EH (cell line): Measurements from ENCODE around the gene LLGL1.
A peak's percentile ranks its signal among the peaks of the same experiment; 100 is the strongest.

ENCODE experiments used
- DNase-seq: peaks from one replicate; pipeline ENCODE4 v3.0.0-alpha.2; 2015; ENCODE audit warnings: low read depth

LLGL1 gene

GRCh38 chr17:18253187-18253884 lies 27.9 kb downstream of the LLGL1 start:
- no peak for DNase-seq

GRCh38 chr17:18253947-18254821 lies 28.7 kb downstream of the LLGL1 start:
- DNase-seq, result no peak

DNA sequence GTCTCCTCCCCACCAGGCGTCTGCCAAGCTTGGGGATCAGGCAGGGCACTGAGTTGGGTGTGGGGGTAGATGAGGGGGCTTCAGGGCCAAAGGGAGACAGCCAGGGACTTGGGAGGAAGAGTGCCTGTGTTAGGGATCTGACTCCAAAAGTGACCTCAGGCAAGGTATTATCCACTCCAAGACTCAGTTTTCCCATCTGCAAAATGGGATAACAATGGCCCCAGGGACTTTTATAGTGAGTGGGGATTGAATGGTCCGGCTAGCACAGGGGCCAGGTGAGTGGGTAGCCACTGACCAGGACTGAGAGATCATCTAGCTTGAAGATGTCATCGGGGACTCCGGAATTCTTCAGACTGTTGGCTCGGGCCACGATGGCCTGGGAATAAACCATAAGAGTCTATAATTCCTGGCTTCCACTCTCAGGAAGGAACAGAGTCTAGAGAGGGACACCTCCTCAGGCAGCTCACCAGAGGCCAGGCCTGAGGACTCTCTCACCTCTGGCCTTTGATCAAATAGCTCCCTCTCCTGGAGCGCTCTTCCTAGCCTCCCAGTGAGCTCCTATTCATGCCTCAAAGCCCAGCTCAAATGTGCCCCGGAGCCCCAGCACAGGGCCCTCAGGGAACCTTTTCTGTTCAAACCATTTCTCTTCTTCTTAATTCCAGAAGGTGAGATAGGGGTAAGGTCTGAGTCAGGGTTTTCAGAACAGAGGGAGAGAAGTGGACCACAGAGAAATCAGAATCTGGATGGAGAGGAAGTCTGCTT lies 29.6 kb downstream of the LLGL1 start:
- no peak for DNase-seq

DNA sequence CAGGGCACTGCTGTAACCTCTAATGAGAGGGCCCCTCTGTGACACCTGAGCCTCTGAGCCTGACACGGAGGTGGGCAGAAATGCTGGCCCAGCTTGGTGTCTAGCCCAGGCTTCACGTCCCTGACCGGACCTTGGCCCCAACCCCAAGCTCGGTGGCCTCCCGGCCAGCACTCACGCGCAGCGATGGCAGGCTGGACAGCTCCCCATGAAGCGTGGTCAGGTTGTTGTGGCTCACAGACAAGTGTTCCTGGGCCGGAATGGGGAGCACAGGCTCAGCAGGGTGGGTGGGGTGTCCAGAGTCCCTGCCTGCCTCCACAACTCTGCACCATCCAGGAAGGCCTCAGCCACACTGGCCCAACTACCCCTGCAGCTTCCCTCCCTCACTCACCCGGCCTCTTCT lies 30.9 kb downstream of the LLGL1 start:
- no peak for DNase-seq

GRCh38 chr17:18256776-18257175 lies 31.3 kb downstream of the LLGL1 start:
- DNase-seq, result no peak

GRCh38 chr17:18257268-18257981 lies 32.0 kb downstream of the LLGL1 start:
- DNase-seq, result peak; percentile 70

- peak; percentile 85 for DNase-seq
Measured at GRCh38 chr17:18257982-18258355, 32.5 kb downstream of the LLGL1 start.

- DNase-seq, result no peak
Measured at GRCh38 chr17:18258356-18259038, 33.1 kb downstream of the LLGL1 start, which contains the start of gene FLII. FLII (minus strand) TSS chr17:18258738; CDS start chr17:18258690, 48 bp downstream.

DNA sequence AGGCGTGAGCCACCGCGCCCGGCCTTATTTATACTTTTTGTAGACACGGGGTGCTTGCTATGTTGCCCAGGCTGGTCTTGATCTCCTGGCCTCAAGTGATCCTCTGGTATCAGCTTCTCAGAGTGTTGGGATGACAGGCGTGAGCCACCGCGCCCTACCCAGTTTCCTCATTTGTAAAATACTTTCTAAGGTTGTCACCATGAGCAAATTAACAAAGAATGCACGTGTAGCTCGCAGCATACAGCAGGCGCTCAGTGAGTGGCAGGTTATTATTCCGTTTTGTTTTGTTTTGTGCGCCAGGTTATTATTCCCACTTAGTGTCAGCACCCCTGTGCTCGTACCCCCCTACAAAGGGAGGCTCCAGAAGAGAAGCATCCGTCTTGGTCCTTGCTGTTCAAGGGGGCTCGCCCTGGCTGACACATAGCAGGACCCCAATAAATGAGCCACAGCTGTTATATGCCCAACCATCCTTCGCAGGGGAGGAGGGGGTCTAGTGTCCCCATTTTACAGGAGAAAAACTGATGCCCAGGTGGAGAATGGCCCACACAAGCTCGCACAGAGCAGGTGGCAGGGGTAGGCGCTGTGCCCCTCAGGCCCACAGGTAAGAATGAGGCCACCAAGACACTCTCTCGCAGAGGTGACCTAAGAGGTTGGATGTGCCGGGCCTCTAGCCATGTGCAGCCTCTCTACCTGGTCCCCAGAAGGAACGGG lies 34.3 kb downstream of the LLGL1 start:
- peak; percentile 76 for DNase-seq

- DNase-seq, result peak; percentile 94
Measured at GRCh38 chr17:18260332-18261145, 35.1 kb downstream of the LLGL1 start, which contains the start of gene MIEF2. MIEF2 (plus strand) TSS chr17:18260662; CDS start chr17:18262721, 2,059 bp downstream.

- peak; percentile 71 for DNase-seq
Measured at GRCh38 chr17:18261146-18261515, 35.7 kb downstream of the LLGL1 start.

DNA sequence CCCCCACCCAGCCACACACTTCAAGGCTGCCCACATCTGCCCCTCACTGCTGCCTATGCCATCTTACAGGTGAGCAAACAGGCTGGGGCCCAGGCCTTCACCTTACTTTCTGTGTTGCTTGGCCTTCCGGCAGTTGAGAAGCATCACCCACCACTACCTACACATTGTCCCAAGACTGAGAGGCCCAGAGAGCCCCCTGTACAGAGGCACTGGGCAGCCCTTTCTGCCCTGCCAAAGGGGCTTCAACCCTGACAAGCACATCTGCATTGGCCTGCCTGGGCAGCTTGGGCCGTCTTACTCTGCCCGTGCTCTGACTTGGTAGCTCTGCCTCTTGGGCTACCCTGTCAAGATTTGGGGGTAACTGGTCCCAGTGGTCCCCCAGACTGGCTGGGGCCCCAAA lies 36.2 kb downstream of the LLGL1 start:
- DNase-seq, result no peak

GRCh38 chr17:18262111-18262510 lies 36.7 kb downstream of the LLGL1 start:
- no peak for DNase-seq

DNA sequence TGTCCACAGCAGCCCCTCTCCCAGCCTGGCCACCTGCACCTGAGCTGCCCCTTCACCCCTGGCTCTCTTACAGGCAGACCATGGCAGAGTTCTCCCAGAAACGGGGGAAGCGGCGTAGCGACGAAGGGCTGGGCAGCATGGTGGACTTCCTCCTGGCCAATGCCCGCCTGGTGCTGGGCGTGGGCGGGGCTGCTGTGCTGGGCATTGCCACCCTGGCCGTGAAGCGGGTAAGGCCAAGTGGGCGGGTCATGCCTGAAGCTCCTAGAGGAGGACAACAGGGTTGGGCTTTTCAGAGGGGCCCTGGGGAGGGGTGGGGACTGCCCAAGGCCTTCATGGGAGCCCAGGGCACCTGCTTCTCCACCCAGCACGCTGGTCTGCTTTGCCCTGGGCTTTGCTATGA lies 37.2 kb downstream of the LLGL1 start:
- no peak for DNase-seq

GRCh38 chr17:18263885-18264682 lies 38.6 kb downstream of the LLGL1 start:
- no peak for DNase-seq

DNA sequence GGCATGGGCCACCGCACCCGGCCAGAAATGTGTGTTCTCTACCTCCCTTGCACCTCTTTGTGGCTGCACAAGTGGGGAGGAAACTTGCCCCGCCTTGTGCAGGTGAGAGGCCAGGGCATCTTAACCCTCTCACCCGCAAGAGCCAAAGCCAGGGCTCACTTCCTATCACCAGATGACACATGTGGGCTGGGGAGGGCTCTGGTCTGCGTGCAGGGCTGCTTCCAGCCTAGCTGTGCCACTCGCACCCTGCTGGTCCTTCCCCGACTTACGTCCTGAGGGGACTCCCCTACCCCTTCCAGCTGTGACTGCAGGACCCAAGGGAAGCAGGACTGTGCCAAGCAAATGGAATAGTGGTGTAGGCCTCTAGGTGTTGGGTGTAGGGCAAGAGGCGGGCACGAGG lies 41.9 kb downstream of the LLGL1 start:
- DNase-seq, result no peak

GRCh38 chr17:18267927-18268711 lies 42.7 kb downstream of the LLGL1 start:
- DNase-seq, result peak; percentile 63
